NAMALWA (cell line): ENCODE measurements around the gene GCLC.

ENCODE experiments used
- DNase-seq: peaks from one replicate; pipeline ENCODE4 v3.0.0-alpha.2; 2015; ENCODE audit warnings: low spot score

The GCLC gene

DNA sequence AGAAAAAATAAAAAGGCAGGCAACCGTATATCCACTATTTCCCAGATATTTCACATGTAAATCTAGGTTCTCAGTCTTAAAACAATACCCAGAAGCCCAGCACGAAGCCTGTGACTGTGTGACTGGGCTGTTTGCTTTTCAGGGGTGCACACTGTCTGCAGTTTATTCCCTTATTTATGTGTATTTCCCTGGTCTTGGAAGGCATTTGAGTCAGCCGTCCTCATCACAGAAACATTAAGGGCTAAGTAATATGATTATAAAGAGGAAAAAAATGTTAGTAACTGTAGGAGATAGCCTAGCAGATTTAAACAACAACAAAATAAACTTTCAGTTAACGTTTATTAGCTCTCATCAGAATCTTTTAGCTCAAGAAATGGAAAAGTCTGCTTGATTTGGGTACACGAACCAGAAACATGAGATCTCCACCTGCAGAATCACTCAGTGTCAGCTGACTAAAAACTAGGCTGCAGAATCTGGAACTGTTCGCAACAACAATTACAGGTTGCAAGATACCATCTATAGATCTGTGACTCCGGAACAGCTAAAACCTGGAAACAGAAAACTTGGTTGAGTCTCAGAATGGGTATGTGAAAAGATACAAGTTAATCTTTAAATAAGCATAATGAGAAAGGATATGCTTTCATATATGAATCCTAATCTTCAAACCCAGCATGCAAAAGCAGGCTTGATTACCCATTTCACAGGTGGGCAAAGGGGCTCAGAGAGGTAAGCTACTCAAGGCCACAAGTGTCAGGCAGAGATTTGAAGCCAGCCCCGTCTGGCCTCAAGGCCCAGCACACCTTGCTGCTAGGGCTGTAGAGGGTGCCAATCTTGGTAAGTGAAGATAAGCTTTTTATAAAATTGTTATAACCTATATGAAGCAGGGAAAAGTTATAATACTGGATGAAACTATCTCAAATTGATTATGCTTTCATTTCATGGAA is 21.1 kb downstream of the GCLC start:
- no peak for DNase-seq

DNA sequence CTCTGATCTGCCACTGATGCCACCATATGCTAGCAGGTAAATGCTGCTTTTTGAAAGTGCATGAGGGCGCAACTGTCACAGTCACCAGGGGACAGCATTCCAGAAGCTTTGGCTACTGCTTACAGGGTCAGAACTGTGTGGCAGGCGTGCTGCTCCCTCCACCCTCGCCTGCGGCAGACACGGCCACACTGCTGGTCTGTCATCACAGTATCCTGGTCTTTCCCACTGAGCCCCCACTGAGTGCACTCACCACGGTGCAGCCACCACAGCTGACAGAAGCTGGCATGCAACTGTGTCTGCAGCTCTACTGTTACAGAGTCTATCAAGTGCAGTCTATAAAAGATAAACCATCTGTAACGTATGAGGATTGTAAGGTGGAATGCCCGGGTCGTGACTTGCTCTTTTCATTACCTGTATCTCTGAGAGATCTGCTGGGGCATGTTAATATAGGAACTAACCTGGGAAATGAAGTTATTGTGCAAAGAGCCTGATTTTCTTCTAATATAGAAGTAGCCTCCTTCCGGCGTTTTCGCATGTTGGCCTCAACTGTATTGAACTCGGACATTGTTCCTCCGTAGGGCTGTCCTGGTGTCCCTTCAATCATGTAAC is 24.5 kb downstream of the GCLC start:
- no peak for DNase-seq

DNA sequence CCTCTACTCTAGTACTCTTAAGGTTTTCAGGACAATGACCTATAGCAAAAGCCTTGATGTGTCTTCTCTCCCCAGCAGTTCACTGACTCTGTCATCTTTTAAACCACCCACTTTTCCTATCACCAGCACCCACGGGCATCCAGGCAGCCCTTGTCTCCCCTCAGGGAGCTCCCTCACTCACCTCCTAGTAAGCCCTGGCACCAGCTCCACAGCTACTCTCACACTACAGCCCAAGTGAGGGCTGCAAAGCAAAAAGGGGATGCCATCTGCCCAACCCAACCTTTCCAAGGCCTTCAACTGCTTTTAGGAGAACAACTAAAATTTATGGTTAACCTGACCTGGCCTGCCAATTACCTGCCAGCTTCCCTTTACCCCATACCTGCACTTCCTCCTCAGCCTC is 26.0 kb downstream of the GCLC start:
- no peak for DNase-seq

DNA sequence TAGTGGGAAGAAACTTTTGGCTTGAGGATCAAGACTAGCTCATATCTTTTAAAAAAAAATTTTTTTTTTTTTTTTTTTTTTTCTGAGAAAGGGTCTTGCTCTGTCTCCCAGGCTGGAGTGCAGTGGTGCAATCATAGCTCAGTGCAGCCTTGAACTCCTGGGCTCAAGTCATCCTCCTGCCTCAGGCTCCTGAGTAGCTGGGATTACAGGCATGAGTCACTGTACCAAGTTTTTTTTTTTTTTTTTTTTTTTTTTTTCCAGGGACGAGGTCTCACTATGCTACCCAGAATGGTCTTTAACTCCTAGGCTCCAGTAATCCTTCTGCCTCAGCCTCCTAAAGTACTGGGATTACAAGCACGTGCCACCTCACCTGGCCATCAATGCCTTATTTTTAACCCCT is 27.9 kb downstream of the GCLC start:
- DNase-seq = no peak

DNA sequence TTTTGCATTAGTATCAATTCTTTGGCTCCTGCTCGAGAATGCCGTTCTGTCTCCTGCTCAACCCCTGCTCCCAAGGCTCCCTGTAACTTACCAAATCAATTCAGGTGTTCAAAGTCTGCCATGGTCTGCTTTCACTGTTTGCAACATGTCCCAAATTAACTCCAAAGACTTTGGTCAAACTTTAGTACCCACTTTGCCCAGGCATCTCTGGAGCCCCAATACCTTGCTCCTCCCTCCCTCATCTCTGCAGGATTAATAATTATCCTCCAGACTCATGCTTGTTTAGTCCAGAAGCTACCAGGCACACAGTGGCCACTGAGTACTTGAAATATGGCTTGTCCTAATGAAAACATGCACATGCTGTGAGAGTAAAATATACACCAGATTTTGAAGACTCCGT is 30.2 kb downstream of the GCLC start:
- no peak for DNase-seq

DNA sequence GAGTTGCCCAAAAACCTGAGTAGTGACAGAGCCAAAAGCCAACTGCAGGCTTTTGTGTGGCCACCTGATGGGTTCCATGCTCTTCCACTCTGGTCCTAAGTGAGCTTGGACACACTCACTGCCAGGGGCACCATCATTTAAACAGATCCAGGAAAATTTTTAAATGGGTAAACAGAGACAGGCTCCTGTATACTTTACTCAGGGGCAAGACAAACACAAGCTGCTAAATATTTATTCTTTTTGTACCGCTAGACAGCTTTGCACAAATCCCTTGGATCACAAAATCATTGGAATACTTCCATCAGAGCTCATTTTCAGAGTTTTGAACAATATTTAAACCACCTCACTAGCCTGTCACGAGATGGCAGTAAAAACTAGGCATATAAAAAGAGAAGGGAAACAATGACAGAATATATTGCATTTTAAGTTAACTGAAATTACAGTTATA is 31.4 kb downstream of the GCLC start:
- no peak for DNase-seq

DNA sequence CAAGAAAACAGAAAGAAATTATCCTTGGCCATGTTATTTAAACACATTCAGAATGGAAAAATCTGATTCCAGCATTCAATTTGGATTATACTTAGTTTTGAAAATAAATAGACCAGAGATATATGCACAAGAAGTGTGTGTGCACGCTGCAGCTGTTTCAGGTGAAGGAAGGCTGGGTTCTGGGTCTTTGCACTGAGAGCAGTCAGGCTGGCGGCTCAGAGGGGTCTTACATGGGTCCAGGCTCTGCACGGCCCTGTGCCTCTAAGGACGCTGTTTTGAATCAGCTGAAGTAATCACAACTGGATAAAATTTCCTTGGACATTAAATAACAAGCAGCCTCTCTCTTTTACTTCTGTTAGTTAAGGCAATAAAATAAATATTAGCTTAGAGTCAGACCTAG is 31.8 kb downstream of the GCLC start:
- DNase-seq = no peak

DNA sequence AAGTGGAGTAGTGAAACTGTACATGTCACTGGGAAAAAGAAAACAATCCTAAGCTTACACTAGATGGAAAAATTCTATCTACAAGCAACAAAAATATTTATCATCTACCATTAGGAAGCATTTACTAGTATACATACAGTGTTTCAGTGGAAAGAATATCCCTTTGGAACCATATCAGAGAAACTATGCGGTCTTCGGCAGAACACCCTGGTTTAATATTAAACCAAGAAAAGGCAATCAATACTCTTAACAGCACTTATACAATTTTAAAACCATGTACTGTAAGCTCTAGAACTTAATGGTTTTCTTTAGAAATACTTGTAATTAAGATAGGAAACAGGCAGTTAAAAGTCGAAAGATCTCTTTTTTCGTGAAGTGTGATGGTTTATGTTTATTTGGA is 32.3 kb downstream of the GCLC start:
- no peak for DNase-seq

DNA sequence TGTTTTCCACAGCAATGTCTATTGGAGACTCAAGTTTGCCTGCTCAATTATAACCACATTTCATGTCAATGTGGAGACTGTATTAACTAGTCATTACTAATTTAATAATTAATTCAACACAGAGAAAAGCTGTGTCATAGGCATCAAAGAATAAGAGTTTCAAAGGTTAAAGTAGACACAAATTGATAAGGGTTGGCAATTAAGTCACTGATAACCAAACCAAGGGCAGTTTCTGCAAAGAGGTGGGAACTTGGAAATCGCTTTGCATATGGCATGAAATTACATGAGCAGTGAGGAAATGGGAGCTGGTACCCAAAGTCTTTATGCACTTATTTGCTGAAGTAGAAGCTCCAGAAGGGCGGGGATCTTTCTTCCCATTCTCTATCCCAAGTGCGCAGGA is 34.2 kb downstream of the GCLC start:
- no peak for DNase-seq

DNA sequence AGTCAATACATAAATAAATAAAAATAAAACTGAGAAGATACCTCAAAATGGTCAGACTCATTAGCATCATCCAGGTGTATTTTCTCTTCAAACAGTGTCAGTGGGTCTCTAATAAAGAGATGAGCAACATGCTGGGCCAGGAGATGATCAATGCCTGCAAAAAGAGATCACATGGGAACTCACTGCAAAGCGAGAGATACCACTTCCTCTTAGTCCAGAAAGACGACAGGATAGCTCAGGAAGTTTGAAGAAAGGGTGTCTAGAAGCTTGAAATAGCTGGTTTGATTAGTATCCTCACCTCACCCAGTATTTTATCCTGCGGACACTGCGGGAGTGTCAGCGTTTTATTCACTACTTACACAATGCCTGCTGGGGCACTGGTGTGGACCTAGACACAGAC is 38.0 kb downstream of the GCLC start:
- DNase-seq = no peak

DNA sequence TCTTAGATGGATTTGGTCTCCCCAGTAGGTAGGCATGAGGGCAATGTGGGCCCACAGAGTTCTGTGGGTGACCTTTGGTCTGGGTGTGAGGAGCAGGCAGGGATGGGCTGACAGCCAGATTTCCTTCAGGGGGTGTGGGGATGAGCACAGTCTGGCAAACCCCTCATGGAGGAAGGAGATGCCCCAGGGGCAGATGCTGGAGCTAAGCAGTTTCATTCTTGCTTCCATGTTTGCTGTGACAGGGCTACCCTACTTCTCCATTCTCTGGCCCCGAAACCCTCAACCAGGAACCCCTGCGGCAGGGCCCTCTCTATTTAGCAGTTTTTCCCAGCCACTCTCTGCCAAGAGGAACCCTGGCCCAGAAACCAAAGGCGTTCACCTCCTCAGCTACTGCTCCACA is 40.4 kb downstream of the GCLC start:
- DNase-seq = no peak

DNA sequence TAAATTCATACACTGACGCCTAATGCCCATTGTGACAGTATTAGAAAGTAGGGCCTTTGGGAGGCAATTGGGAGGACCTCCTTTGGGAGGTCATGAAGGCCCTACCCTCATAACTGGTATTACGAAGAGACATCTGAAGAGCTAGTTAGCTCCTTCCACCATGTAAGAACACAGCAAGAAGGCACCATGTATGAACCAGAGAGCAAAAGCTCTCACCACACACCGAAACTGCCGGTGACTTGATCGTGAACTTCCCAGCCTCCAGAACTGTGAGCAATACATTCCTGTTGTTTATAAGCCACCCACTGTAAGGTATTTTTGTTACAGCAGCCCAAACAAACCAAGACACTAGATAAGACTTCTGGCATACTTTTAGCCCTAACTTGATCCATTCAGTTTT is 41.8 kb downstream of the GCLC start:
- DNase-seq = no peak

DNA sequence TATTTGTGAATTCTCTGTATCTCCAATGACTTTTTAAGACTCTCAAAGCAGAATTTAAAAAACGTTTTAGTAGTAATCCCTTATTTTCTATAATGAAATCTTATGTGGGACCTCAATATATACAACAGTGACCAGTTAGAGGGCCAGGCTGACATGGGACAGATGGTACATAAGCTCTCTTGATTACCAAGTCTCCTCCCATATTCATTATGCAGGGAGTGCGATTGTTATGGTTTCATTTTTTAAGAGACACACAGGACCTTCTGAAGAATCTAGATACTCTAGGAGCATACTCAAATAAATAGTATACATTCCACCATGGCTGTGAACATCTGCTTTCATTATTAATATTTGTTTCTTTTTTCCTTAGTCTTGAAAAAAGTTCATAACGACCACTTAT is 43.5 kb downstream of the GCLC start:
- no peak for DNase-seq

DNA sequence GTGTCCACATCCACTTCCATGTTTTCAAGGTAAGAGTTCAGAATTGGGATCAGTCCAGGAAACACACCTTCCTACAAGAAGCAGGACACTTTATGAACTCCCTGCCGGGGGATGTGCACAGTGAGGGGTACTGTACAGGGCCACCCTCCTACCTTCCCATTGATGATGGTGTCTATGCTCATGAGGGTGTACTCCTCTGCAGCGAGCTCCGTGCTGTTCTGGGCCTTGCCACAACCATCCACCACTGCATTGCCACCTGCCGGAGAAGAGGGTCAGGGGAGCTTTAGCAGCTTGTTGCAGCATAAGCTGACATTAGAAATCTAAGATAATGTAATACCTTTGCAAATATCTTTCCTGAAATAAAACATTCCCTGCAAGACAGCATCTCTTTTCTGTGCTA is 44.8 kb downstream of the GCLC start:
- no peak for DNase-seq

DNA sequence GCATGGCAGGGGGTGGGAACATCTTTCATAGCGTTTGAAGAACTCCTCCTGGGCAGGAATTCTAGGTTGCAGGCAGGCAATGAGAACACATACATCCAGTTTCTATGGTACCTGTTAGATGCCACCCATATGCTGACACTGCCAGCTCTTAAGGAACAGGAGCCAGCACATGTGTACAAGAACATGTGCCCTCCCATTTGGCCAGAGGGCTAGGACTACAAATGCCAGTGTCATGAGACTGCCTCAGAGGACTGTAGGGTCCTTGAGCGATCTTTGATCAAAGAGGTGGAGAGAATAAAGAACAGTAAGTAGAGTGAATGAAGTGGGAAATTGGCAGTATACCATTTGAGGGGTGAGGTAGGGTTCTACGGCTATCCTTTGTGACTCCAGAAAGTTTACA is 45.8 kb downstream of the GCLC start:
- DNase-seq = no peak

DNA sequence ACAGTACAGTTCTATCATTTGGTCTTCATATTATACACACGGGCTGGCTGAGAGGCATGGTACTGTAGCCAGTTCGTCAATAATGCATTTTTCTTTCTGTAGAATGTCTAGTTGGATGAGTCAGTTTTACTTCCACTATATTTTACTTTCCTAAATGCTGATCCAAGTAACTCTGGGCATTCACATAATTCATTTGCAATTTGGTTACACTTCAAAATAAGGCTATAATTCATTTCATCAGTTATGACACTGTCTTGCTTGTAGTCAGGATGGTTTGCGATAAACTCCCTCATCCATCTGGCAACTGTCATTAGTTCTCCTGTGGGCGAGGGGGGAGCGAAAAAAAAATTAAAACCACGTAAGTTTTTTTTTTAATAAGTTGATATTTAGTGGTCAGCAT is 46.3 kb downstream of the GCLC start:
- no peak for DNase-seq

DNA sequence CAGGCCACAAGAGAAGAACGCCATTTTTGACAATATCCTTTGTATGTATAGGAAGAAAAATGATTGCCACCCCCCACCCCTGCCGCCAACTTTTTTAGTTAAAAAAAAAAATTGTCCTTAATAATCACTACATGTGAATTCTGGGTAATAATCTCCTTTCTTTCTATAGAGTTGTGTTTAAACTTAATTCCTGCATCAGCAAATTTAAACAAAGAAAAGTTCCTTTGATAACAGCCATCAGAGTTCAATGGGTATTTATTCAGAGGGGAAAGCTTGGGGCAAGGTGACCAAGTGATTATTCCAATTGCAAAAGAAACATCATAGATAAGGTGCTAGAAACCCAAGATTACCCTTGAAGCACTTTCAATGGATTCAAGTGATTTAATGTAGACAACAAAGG is 47.0 kb downstream of the GCLC start:
- DNase-seq = no peak

DNA sequence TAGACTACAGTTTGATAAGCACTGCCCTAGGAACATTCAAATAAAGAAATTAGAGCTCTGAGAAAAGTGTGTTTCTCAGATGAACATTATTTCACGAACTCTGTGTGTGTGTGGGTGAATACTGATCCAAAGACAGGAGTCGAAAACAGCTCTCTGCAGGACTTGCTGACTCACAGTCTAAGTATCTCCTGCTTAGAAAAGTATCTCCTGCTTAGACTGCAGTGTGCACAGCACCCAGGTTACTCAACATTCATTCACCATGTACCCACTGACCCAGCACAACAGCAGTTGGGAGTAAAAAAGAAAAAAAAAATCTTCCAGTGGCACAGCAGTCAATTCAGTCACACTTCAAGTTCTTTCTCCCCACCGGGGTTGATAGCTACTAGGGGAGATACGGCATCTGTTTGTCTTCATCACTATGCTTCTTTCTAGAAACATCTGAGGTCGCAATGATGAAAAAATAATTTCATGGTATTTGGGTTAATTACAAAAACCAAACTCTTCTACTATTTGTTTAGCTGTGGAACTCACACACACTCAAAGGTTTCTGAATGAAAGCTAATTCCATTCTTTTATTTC is 48.0 kb downstream of the GCLC start:
- DNase-seq = no peak

DNA sequence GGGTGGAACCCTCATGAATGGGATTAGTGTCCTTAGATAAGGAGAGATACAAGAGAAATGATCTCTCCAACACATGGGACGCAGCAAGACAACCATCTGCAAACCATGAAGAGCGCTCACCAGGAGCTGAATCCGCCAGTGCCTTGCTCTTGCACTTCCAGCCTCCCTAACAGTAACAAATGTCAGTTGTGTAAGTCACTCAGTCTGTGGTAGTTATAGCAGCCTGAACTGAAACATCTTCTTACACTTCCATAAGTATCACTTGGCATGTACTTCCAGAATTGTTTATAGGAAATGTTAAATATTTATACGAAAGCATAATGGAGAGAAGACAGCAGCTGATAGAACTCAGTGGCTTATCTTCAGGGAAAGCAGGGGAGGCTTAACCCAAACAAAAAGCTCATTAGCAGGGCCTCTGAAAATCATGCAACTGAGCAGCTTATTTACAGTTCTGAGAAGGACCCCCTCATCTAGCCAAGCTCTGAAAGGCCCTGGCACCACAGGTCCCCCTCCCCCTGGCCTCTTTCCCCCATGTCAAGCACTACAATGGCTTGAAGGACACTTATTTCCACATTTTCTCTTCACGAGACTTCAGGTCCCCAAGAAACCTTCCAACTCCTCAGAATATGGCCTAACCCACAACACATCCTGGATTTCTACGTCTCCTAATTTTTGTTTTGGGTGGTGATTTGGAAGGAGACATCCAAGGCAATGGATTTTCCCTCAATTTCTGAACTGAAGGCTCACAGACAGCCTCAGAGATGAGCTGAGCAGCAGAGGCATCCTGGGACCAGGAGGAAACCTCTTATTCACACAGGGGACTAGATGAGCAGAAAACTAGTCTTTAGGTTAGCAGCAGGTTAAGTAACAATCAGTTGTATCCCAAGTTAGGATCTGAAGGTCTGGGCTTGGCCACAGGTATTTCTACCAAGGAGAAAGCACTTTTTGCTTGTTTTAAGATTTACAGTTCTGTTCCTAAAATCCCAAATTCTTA is 49.1 kb downstream of the GCLC start:
- no peak for DNase-seq

DNA sequence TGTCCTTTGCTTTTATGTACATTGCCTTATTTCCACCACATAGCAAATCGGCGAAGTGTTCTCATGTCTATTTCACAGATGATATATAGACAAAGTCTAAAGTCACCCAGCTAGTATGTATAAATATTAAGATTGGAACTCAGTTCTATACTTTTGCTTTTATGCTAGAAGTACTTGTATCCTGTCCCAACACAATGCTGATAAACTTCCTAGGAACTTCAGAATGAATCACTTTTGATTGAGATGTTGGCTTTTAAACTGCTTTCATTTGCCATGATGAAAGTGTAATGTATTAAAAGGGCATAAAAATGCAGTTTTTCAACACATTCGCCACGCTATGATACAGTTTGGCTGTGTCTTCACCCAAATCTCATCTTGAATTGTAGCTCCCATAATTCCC is 50.8 kb downstream of the GCLC start:
- DNase-seq = no peak

DNA sequence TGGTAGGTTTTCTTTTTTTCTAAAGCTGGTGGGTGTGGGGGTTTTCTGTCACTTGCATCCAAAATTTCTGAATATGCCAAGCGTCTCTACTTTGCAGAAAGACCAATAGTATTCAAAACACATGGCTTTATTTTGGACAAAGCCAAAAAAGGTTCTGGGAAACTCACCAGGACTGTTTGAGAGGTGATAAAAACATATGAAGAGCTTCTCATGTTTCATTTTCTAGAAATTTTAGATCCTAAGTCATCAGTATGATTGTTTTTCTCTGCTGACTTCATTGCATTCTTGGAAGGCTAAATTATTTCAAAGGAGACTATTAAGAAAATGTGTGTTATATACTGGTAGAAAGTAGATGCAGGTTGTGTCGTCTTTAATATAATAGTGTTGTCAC is 51.3 kb downstream of the GCLC start:
- DNase-seq = no peak
